Spinal cord (tissue), 10 donors: ENCODE results near the gene CLN3. TPM values are rescaled to one million over a fixed set of nuclear protein-coding genes. Genes with fewer than 3 reads are reported as not detected.

Source experiments
- DNase-seq, 6 donors: peaks; one replicate each; pipeline versions ENCODE4 v3.0.0 to v3.0.0-alpha.2; 2013 to 2015; ENCODE audit warnings: low spot score in 6 of 6, low read depth in 4 of 6
- H3K27ac ChIP-seq: one replicate; pipeline ENCODE4 v1.5.1; 2013; ENCODE audit warnings: low read depth, low read length, control low read depth
- H3K27me3 ChIP-seq: one replicate; pipeline ENCODE4 v1.6.1; 2013; ENCODE audit warnings: low read length; ENCODE audit not compliant: control insufficient read depth, insufficient read depth
- H3K36me3 ChIP-seq: one replicate; pipeline ENCODE4 v1.6.1; 2013; ENCODE audit warnings: low read length; ENCODE audit not compliant: control insufficient read depth, insufficient read depth
- H3K4me1 ChIP-seq: one replicate; pipeline ENCODE4 v1.6.1; 2013; ENCODE audit warnings: low read length; ENCODE audit not compliant: control insufficient read depth, insufficient read depth
- H3K4me3 ChIP-seq: one replicate; pipeline ENCODE4 v1.5.1; 2013; ENCODE audit warnings: low read depth, low read length, control low read depth
- H3K9me3 ChIP-seq: one replicate; pipeline ENCODE4 v1.6.1; 2013; ENCODE audit warnings: low read length; ENCODE audit not compliant: control insufficient read depth, insufficient read depth
- WGBS: methylation state at CpG from one replicate; pipeline ENCODE4 v1.1.5; 2013; ENCODE audit warnings: missing lambda C conversion rate; ENCODE audit not compliant: insufficient coverage; 5-methylcytosine and 5-hydroxymethylcytosine counted together
- polyA plus RNA-seq, 2 donors: library from polyadenylated mRNA; unstranded; fragments of 120-200 nt; gene quantifications; one replicate each; pipeline ENCODE4 v1.2.1, GENCODE V29; 2013; ENCODE audit not compliant: insufficient read length in 2 of 2
- total RNA-seq, 2 donors: library from RNA; depleted of rRNA in 1 of 2; stranded (reverse); fragments of 120-200 nt in 1 of 2; fragments of >200 nt in 1 of 2; gene quantifications; one replicate each; pipeline versions ENCODE4 v1.2.3 to v1.2.4, GENCODE V29; 2013 to 2014
- donor health status: healthy.

CLN3 gene
- total and polyA plus RNA-seq, 4 donors = 12.4 to 36.7 (median 24.8) TPM

DNA sequence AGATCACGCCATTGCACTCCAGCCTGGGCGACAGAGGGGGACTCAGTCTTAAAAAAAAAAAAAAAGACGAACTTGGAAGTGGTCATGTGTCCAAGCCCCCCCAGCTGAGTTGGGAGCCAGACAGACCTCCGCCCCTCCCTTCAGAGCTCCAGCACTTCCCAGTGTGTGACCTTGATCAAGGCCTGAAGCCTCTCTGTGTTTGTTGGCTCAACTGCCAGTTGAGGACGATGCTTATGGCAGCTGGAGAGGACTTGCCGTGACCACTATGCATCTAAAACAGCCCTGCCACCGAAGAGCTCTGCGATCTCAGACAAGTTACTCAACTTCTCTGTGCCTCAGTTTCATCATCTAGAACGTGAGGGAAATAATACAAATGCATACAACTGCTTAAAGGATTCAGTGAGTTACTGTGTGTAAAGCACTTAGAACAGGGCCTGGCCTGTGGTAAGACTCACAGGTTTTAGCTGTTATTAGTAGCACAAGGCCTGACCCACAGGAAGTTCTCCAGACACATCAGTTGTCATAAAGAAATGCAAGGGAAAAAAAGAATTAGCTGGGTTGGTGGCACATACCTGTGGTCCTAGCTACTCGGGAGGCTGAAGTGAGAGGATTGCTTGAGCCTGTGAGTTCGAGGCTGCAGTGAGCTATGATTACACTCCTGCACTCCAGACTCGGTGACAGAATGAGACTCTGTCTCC is 21.8 kb upstream of the CLN3 start:
- no peaks in the 10 kb centered on the region for H3K36me3 ChIP-seq
- no peak overlapping the region for H3K4me3 ChIP-seq
- no peaks in the 10 kb centered on the region for H3K9me3 ChIP-seq
- H3K4me1 ChIP-seq = no peaks in the 10 kb centered on the region
- H3K27ac ChIP-seq = no peak overlapping the region
- 90% methylated on average over 9 of the region's 12 CpGs for WGBS
- H3K27me3 ChIP-seq = no peaks in the 10 kb centered on the region
- DNase-seq = no peak

DNA sequence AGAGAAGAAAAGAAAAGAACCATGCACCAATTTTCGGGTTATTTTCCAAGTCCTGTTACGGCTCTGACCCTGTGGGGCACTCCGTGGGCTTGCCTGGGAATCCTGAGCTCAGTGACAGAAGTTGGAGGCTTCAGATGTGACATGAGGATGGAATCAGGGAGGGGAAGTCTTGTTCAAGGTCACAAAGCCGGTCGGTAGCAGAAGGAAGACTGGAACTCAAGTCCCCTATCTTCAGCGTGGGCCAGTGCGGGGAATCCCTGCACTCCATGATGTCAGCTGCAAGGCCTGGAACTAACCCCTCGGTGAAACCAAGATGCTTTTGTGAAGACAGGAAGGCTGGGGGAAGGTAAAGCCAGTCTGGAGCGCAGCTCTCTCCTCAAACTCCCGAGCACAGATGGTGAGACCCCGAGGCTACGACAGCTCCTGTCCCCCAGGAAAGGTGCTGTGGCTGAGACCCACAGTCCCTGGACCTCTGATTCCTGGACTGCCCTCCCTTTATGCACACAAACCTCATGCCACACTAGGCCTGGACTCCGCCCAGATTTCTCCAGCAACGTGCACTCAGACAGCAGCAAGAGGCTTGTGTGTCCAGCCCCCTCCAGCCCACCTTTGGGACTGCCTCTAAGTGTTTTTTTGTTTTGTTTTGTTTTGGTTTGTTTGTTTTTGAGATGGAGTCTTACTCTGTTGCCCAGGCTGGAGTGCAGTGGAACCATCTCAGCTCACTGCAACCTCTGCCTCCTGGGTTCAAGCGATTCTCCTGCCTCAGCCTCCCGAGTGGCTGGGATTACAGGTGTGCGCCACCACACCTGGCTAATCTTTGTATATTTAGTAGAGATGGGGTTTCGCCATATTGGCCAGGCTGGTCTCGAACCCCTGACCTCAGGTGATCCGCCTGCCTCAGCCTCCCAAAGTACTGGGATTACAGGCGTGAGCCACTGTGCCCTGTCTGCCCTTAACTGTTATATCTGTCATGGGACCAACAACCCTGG is 20.2 kb upstream of the CLN3 start:
- 82% methylated on average over 16 of the region's 21 CpGs for WGBS
- H3K36me3 ChIP-seq = no peaks in the 10 kb centered on the region
- DNase-seq = no peak
- no peak overlapping the region for H3K27ac ChIP-seq
- no peaks in the 10 kb centered on the region for H3K4me1 ChIP-seq
- H3K4me3 ChIP-seq = no peak overlapping the region
- no peaks in the 10 kb centered on the region for H3K9me3 ChIP-seq
- no peaks in the 10 kb centered on the region for H3K27me3 ChIP-seq

DNA sequence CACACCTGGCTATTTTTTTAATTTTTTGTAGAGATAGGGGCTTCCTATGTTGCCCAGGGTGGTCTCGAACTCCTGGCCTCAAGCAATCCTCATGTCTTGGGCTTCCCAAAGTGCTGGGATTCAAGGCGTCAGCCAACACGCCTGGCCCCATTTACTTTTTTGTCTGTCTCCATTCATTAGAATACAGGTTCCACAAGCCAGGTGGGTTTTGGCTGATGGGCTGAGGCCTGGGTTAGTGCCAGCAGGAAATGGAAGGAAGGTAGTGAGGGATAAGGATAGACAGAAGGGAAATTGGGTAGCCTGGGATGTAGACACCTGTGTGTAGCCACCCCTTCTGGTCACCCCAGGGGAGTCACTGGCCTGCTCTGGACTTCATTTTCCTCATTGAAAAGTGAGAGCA is 19.2 kb upstream of the CLN3 start:
- Histone ChIP-seq H3K4me3 (no peak overlapping the region), H3K27me3 (no peaks in the 10 kb centered on the region), H3K36me3 (no peaks in the 10 kb centered on the region), H3K4me1 (no peaks in the 10 kb centered on the region), H3K27ac (no peak overlapping the region), H3K9me3 (no peaks in the 10 kb centered on the region)
- DNase-seq = no peak
- 70% methylated on average over 2 of the region's 3 CpGs for WGBS

DNA sequence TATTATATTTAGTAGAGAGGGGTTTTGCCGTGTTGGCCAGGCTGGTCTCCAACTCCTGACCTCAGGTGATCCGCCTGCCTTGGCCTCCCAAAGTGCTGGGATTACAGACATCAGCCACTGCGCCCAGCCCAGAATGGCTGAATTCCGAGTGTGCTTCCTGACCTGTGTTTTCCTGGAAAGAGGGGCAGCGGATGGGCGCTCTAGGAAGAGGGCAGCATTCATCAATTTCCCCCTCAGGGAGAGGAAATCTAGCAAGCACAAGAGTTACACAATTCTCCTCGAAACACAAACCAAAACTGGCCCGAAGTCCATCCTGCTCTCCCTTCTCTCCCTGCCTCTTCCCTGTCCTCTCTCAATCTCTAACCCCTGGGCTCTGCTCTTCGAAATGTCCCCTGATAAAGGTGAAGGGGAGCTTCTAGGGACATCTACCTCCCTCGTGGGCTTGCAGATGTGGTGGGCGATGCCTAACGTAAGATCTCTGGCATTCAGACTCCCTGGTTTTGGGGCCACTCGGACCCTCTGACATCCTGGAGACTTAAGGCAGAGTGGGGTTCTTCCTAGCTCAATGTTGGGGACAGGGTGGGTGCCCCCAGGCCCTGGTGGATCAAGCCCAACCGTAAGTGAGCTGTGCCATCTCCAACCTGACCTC is 13.7 kb upstream of the CLN3 start:
- 77% methylated on average over 7 of the region's 14 CpGs for WGBS
- Histone ChIP-seq H3K4me1 (no peaks in the 10 kb centered on the region), H3K4me3 (no peak overlapping the region), H3K36me3 (no peaks in the 10 kb centered on the region), H3K27me3 (no peaks in the 10 kb centered on the region), H3K27ac (no peak overlapping the region), H3K9me3 (no peaks in the 10 kb centered on the region)
- no peak for DNase-seq

DNA sequence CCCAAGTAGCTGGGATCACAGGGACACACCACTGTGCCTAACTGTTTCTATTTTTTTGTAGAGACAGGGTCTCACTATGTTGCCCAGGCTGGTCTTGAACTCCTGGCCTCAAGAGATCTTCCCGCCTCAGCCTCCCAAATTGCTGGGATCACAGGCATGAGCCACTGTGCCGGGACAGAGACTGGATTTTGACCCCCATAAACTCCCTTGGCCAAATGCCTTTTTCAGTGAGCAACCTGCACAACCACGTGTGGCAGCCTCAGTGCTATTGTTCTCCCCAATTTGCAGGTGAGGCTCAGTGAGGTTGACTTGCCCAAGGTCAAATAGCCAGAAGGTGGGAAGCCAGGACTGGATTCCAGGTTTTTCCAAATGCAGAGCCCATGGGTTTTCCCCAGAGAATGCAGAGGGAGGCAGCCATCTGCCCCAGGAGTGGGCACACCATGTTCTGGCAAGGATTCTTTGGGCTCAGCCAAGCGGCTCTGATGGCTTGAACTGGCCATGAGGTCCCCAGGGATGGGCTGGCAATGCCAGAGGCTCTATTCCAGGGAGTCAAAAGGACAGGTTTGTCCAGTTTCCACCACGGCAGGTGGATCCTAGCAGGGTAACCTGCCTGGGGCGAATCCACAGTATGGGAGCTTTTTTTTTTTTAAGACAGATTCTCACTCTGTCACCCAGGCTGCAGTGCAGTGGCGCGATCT is 13.0 kb upstream of the CLN3 start:
- H3K9me3 ChIP-seq = no peaks in the 10 kb centered on the region
- WGBS = 76% methylated on average over 6 of the region's 8 CpGs

DNA sequence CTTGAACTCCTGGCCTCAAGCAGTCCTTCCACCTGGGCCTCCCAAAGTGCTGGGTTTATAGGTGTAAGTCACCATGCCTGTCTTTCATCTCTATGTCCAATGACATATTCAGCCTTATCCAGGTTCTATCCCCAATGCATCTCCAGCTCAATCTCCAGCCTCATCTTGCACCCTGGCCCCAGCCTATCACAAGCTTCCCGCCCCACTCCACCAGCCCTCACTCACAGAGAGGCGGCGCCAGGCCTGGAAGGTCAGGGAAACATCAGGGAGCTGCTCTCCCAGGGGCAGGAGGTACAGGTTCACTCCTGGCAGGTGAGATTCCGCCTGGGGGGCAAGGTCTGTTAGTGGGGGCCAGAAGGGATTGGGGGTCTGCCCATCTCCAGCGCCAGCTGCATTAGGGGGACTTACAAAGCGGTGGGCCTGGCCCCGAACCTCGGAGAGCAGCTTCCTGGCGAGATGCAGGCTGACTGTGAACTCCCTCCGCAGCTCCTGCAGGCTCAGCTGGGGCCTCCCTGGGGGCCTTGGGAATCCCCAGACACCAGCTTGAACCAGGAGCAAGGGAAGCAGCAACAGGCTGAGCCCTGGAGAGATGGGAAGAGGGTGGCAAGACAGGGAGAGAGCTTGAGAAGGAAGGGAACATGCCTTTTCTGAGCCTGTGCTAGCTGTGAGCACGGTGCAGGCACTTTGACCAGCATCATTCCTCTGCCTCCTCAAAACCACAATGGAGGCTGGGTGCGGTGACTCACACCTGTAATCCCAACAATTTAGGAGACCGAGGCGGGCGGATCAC is 11.8 kb upstream of the CLN3 start:
- no peaks in the 10 kb centered on the region for H3K36me3 ChIP-seq
- no peak overlapping the region for H3K27ac ChIP-seq
- no peaks in the 10 kb centered on the region for H3K9me3 ChIP-seq
- 77% methylated on average over 11 of the region's 15 CpGs for WGBS
- no peak overlapping the region for H3K4me3 ChIP-seq
- DNase-seq = no peak
- H3K27me3 ChIP-seq = no peaks in the 10 kb centered on the region
- no peaks in the 10 kb centered on the region for H3K4me1 ChIP-seq

More for the DNA sequence above, 13.0 kb upstream of the CLN3 start:
- Histone ChIP-seq H3K27me3 (no peaks in the 10 kb centered on the region), H3K36me3 (no peaks in the 10 kb centered on the region), H3K4me3 (no peak overlapping the region), H3K4me1 (no peaks in the 10 kb centered on the region), H3K27ac (no peak overlapping the region)
- no peak for DNase-seq

DNA sequence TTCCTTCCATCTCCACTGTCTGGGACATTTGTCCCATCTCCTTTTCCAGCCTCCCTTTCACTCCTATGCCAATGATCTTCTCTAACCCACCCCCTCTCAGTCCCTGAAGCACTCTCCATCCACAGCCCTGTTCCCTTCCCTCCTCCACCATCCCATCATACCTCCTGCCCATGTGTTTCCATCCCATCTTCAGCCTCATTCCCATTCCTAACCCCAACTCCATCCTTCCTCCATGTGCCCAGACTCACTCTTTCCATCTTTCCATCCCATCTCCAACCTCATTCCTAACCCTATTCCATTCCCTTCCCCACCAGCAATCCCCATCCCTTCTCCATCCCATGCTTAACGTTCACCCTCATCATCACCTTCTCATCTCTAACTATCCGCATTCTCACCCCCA is 10.4 kb upstream of the CLN3 start:
- Histone ChIP-seq H3K36me3 (no peaks in the 10 kb centered on the region), H3K9me3 (no peaks in the 10 kb centered on the region), H3K27ac (no peak overlapping the region), H3K4me1 (no peaks in the 10 kb centered on the region), H3K4me3 (no peak overlapping the region), H3K27me3 (no peaks in the 10 kb centered on the region)
- WGBS = 82% methylated on average over 2 of the region's 2 CpGs
- DNase-seq = no peak

DNA sequence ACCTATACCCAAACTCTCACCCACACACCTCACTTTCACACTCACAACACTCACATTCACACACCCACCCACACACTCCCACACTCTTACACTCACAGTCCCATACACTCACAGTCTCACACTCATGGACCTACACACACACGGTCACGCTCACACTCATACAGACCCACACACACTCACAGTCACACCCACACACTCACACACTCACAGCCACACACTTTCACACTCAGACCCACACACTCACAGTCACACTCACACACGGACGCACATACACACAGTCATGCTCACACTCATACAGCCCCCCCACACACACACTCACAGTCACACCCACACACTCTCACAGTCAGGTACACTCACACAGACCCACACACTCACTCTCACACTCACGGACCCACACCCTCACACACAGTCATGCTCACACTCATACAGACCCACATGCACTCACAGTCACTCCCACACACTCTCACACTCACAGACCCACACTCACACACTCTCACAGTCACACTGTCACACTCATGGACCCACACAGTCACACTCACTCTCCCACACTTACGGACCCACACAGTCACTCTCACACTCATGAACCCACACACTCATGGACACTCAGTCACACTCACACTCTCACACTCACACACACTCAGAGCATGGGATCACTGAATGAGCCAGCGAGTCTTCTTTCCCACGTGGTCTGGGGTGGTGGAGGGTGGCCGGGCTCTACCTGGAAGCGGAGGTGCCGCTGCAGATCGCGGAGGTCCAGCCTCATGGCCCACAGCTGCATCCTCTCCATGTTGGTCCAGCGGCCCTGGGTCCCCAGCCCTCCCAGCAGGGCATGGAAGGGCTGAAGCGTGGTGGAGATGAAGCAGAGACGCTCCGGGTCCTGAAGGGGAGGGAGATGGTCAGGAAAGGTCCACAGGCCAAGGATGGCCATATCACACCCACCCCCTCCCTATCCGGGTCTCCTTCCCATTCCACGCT is 9.7 kb upstream of the CLN3 start:
- DNase-seq = no peak
- Histone ChIP-seq H3K4me1 (no peaks in the 10 kb centered on the region), H3K9me3 (no peaks in the 10 kb centered on the region), H3K36me3 (no peaks in the 10 kb centered on the region), H3K27me3 (no peaks in the 10 kb centered on the region), H3K27ac (no peak overlapping the region), H3K4me3 (no peak overlapping the region)
- WGBS = 87% methylated on average over 15 of the region's 19 CpGs
